Measurements from ENCODE around the gene BTG2.

Gene BTG2

DNA sequence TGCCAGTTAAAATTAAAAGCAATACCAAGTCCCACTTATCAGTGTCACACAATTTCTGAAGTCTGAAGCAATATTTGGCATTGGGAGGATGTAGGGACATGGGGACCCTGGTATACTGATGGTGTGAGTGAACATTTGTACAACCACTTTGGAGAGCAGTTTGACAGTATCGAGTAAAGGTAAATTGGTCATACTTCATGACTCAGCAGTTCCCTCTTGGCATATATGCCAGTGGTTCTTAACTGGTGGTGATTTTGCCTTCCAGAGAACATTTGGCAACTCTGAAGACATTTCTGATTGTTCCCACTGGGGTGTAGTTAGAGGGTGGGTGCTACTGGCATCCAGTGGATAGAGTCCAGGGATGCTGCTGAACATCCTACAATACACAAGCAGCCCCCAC, 25.9 kb downstream of the BTG2 start:
- TF ChIP-seq, protein P1, sequence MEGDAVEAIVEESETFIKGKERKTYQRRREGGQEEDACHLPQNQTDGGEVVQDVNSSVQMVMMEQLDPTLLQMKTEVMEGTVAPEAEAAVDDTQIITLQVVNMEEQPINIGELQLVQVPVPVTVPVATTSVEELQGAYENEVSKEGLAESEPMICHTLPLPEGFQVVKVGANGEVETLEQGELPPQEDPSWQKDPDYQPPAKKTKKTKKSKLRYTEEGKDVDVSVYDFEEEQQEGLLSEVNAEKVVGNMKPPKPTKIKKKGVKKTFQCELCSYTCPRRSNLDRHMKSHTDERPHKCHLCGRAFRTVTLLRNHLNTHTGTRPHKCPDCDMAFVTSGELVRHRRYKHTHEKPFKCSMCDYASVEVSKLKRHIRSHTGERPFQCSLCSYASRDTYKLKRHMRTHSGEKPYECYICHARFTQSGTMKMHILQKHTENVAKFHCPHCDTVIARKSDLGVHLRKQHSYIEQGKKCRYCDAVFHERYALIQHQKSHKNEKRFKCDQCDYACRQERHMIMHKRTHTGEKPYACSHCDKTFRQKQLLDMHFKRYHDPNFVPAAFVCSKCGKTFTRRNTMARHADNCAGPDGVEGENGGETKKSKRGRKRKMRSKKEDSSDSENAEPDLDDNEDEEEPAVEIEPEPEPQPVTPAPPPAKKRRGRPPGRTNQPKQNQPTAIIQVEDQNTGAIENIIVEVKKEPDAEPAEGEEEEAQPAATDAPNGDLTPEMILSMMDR (IDR thresholded peaks at IDR 0.05) = no peak
- no peak for TF ChIP-seq ZFX (IDR thresholded peaks at IDR 0.05; ENCODE audit: borderline replicate concordance)

GRCh38 chr1:203335503-203335902, 30.2 kb downstream of the BTG2 start:
- TF ChIP-seq, protein P1 (IDR thresholded peaks at IDR 0.05) = no peak
- TF ChIP-seq ZFX (IDR thresholded peaks at IDR 0.05; ENCODE audit: borderline replicate concordance) = no peak
- no peak overlapping the region for H3K27ac ChIP-seq

More for the DNA sequence above, 25.9 kb downstream of the BTG2 start:
- H3K27ac ChIP-seq = no peak overlapping the region

- H3K27ac ChIP-seq = no peak overlapping the region
- no peak for TF ChIP-seq ZFX (IDR thresholded peaks at IDR 0.05; ENCODE audit: borderline replicate concordance)
- TF ChIP-seq, protein P1 (IDR thresholded peaks at IDR 0.05) = no peak
These were observed 30.8 kb downstream of the BTG2 start for GRCh38 chr1:203336097-203336496.

GRCh38 chr1:203338335-203339036, 33.2 kb downstream of the BTG2 start:
- no peak for TF ChIP-seq ZFX (IDR thresholded peaks at IDR 0.05; ENCODE audit: borderline replicate concordance)
- TF ChIP-seq, protein P1 (IDR thresholded peaks at IDR 0.05) = peak; percentile 99
- H3K27ac ChIP-seq = no peak overlapping the region

DNA sequence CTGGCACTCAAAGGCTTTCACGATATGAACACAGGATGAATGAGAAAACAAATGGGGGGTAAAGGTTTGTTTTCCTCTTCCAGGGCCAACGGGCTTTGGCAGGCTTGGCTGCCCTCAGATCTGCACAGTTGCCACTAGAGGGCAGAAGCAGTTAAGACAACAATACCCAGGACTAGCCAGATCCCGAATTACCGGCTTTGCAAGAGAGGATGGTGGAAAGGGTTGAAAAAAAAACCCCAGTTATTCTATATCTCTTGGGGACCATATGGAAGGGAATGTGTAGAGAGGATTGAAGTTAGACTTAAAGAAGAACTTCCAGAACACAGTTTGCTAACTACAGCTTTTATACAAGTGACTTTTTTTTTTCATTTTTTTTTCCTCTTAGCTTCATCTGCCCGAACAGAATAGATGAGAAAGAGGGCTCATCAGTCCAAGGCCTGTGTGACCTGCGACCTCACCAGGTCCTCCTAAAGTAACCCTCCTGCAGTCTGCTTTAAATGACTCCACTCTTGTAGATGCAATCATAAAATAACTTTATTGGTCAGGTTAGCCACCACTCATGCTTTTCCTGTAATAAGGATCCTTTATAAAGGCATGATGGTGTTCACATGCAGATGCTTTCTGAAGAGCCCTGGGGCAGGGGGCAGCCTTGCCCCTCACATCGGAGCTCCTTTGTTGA, 34.9 kb downstream of the BTG2 start:
- H3K27ac ChIP-seq = no peak overlapping the region
- no peak for TF ChIP-seq ZFX (IDR thresholded peaks at IDR 0.05; ENCODE audit: borderline replicate concordance)
- TF ChIP-seq, protein P1 (IDR thresholded peaks at IDR 0.05) = peak; percentile 97

DNA sequence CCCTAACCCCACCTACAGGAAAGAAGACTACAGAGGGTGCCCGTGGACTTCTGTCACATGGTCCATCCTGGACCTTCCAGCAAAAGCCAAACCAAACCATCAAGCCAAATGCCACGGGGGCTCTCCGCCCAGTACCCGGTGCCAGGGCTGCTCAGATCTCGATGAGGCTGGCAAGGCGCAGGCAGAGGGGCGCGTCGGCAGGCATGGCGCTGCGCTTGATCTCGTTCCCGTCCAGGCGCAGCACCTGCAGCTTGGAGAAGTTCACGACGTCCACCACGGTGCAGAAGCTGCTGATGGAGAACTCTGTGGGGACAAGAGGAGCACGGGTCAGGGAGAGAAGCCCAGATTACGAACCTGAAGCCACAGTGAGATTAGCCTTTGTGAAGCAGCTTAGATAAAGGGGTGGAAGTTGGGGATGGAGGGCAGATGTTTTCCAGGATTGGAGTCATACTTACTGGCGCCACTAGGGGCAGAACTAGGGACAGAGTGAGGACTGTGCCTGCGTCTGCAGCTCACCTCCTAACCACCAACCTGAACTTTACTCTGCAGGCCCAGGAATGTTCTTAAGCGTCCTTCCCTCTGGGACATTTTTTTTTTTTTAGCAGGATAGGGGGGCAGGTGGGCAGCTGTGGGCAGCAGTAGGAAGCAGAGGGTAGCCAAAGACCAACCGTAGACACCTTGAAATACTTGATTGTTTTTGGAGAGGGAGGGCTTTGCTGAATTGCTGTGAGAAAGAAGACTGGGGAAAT, 37.0 kb downstream of the BTG2 start:
- TF ChIP-seq, protein P1 (IDR thresholded peaks at IDR 0.05) = peak; percentile 94
- no peak for TF ChIP-seq ZFX (IDR thresholded peaks at IDR 0.05; ENCODE audit: borderline replicate concordance)
- H3K27ac ChIP-seq = no peak overlapping the region

All from 22Rv1 (cell line).